Measurements from ENCODE around the gene SSBP2. TPM values are rescaled to one million over a fixed set of nuclear protein-coding genes. Genes with fewer than 3 reads are reported as not detected.

SSBP2 gene
- total RNA-seq, 2 experiments from 2014 or later: 13.1 to 21.5 TPM

GRCh38 chr5:81762401-81762800 lies 11.5 kb upstream of the SSBP2 start:
- Mint-ChIP-seq H3K27ac (no peak overlapping the region), H3K27me3 (peaks cover 9% of the 10 kb centered on the region), H3K36me3 (no peaks in the 10 kb centered on the region), H3K4me3 (no peak overlapping the region), H3K9me3 (ENCODE audit: low read depth) (no peaks in the 10 kb centered on the region), H3K4me1 (peaks cover 11% of the 10 kb centered on the region)
- no peak for ATAC-seq
- no peak for DNase-seq
- CTCF ChIA-PET: no interaction called here

DNA sequence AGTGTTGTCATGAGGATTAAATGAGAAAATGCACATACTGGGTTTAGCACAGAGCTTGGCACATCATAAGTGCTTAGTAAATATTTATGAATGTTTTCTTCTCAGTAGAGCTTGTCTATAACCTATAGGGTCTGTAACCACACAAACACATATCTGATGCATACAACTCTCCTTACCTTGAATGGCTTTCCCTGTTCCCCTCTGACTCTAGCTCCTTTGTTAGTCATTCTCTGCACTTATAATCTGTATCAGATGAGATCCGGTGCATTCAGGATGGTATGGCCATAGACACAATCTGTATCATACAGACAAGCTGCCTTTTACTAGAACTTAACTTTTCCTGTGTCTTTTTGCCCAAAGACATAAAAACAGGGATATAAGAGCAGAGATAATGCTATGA lies 11.1 kb upstream of the SSBP2 start:
- Mint-ChIP-seq H3K27ac (no peak overlapping the region), H3K4me1 (peaks cover 11% of the 10 kb centered on the region), H3K36me3 (no peaks in the 10 kb centered on the region), H3K4me3 (no peak overlapping the region), H3K9me3 (ENCODE audit: low read depth) (no peaks in the 10 kb centered on the region), H3K27me3 (peaks cover 9% of the 10 kb centered on the region)
- CTCF ChIA-PET: no interaction called here
- DNase-seq (no peak), ATAC-seq (no peak)

DNA sequence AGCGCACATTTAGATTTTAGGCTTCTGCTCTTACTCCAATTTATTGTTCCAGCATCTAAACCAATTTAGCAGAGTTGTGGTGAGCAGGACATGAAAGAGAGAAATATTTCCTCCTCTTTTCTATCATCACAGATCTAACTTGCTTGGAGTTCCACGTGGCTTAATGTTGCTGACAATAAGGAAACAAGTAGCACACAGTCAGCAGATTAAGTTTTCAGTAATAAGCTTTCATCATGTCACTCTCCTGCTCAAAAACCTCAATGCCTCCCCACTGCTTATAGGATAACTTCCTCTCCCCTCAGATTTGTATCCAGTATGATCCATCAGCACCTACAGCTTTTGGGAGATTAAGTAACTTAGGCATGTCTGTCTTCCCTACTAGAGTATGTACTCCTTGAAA lies 10.4 kb upstream of the SSBP2 start:
- ATAC-seq (no peak), DNase-seq (no peak)
- no peaks in the 10 kb centered on the region for H3K36me3 Mint-ChIP-seq
- CTCF ChIA-PET: no interaction called here
- H3K27ac Mint-ChIP-seq: no peak overlapping the region
- H3K9me3 Mint-ChIP-seq (ENCODE audit: low read depth): no peaks in the 10 kb centered on the region
- peaks cover 9% of the 10 kb centered on the region for H3K27me3 Mint-ChIP-seq
- no peak overlapping the region for H3K4me3 Mint-ChIP-seq
- peaks cover 11% of the 10 kb centered on the region for H3K4me1 Mint-ChIP-seq

GRCh38 chr5:81760521-81760920 lies 9.6 kb upstream of the SSBP2 start:
- Mint-ChIP-seq H3K36me3 (no peaks in the 10 kb centered on the region), H3K9me3 (ENCODE audit: low read depth) (no peaks in the 10 kb centered on the region), H3K27me3 (peaks cover 9% of the 10 kb centered on the region), H3K4me1 (peaks cover 11% of the 10 kb centered on the region), H3K27ac (no peak overlapping the region), H3K4me3 (no peak overlapping the region)
- CTCF ChIA-PET: no interaction called here
- DNase-seq: no peak
- ATAC-seq: no peak

- no peak for ATAC-seq
- no peaks in the 10 kb centered on the region for H3K9me3 Mint-ChIP-seq (ENCODE audit: low read depth)
- H3K36me3 Mint-ChIP-seq: no peaks in the 10 kb centered on the region
- peaks cover 11% of the 10 kb centered on the region for H3K27me3 Mint-ChIP-seq
- CTCF ChIA-PET: interaction anchor here (0.8 kb wide), 1 partner anchor 9 kb away, joined by 3 read pairs; no protein-coding TSS in a partner anchor
- H3K27ac Mint-ChIP-seq: no peak overlapping the region
- no peak for DNase-seq
- H3K4me3 Mint-ChIP-seq: no peak overlapping the region
- H3K4me1 Mint-ChIP-seq: peaks cover 11% of the 10 kb centered on the region
Observed at GRCh38 chr5:81759632-81760005, 8.7 kb upstream of the SSBP2 start.

DNA sequence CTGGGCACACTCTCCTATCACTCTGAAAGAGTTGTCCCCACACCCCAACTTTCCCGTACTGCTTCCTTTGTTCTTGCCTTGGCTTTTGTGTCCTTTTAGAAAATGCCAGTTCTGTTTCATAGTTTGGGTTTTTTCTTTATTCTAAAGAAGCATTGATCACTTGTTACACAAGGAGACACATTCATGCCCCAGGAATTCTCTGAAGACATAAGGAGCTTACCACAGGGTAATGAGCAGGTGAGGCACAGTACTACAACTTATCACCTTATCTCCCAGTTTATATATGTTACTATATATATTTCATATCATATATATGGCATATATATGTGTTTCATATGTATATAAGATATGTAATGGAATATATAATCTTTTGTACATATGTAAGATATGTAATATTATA lies 6.5 kb upstream of the SSBP2 start:
- ATAC-seq: no peak
- H3K27ac Mint-ChIP-seq: no peak overlapping the region
- H3K27me3 Mint-ChIP-seq: peaks cover 21% of the 10 kb centered on the region
- no peak for DNase-seq
- peaks cover 12% of the 10 kb centered on the region for H3K4me1 Mint-ChIP-seq
- no peaks in the 10 kb centered on the region for H3K9me3 Mint-ChIP-seq (ENCODE audit: low read depth)
- no peak overlapping the region for H3K4me3 Mint-ChIP-seq
- CTCF ChIA-PET: no interaction called here
- H3K36me3 Mint-ChIP-seq: no peaks in the 10 kb centered on the region

GRCh38 chr5:81756016-81756415 lies 5.1 kb upstream of the SSBP2 start:
- ATAC-seq (no peak), DNase-seq (no peak)
- no peak overlapping the region for H3K27ac Mint-ChIP-seq
- peaks cover 17% of the 10 kb centered on the region for H3K4me1 Mint-ChIP-seq
- H3K27me3 Mint-ChIP-seq: peaks cover 16% of the 10 kb centered on the region
- H3K36me3 Mint-ChIP-seq: no peaks in the 10 kb centered on the region
- no peak overlapping the region for H3K4me3 Mint-ChIP-seq
- H3K9me3 Mint-ChIP-seq (ENCODE audit: low read depth): no peaks in the 10 kb centered on the region
- CTCF ChIA-PET: interaction anchor here (0.6 kb wide), 1 partner anchor 292 kb away, joined by 3 read pairs; no protein-coding TSS in a partner anchor

- no peak for ATAC-seq
- Mint-ChIP-seq H3K27ac (no peak overlapping the region), H3K4me3 (no peak overlapping the region), H3K36me3 (no peaks in the 10 kb centered on the region), H3K9me3 (ENCODE audit: low read depth) (no peaks in the 10 kb centered on the region), H3K27me3 (peaks cover 14% of the 10 kb centered on the region), H3K4me1 (peaks cover 17% of the 10 kb centered on the region)
- no peak for DNase-seq
- CTCF ChIA-PET: no interaction called here
Observed at GRCh38 chr5:81755320-81755719, 4.4 kb upstream of the SSBP2 start.

- peaks cover 15% of the 10 kb centered on the region for H3K27me3 Mint-ChIP-seq
- no peak for ATAC-seq
- DNase-seq: no peak
- no peak overlapping the region for H3K27ac Mint-ChIP-seq
- H3K36me3 Mint-ChIP-seq: no peaks in the 10 kb centered on the region
- no peak overlapping the region for H3K4me3 Mint-ChIP-seq
- no peaks in the 10 kb centered on the region for H3K9me3 Mint-ChIP-seq (ENCODE audit: low read depth)
- H3K4me1 Mint-ChIP-seq: peaks cover 16% of the 10 kb centered on the region
- CTCF ChIA-PET: interaction anchor here (1.5 kb wide), 1 partner anchor 97 kb away, joined by 6 read pairs; no protein-coding TSS in a partner anchor
Observed at GRCh38 chr5:81754621-81755020, 3.7 kb upstream of the SSBP2 start.

- Mint-ChIP-seq H3K4me1 (peaks cover 17% of the 10 kb centered on the region), H3K4me3 (peak overlapping the region; percentile 19), H3K27ac (no peak overlapping the region), H3K9me3 (ENCODE audit: low read depth) (no peaks in the 10 kb centered on the region), H3K36me3 (no peaks in the 10 kb centered on the region), H3K27me3 (peaks cover 26% of the 10 kb centered on the region)
- DNase-seq (no peak), ATAC-seq (no peak)
- CTCF ChIA-PET: interaction anchor here (1.5 kb wide), 1 partner anchor 98 kb away, joined by 6 read pairs; no protein-coding TSS in a partner anchor
Observed at GRCh38 chr5:81753429-81753828, 2.5 kb upstream of the SSBP2 start.

DNA sequence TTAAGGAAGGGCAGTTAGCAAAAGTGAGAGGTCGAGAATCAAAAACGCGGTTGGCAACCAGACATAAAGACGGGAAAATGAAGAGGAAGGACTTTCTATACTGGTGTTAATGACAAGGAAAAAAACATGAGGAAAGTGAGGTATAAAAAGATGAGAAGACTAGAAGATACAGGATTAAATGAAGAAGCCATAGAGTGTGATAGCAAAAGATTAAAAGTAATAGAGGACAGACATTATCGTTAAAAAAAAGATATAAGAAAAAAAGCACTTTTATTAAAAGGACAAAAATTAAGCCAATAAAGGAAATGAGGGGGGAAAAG lies 1.7 kb upstream of the SSBP2 start:
- no peak for ATAC-seq
- Mint-ChIP-seq H3K4me1 (peaks cover 20% of the 10 kb centered on the region), H3K4me3 (peak overlapping the region; percentile 88), H3K9me3 (ENCODE audit: low read depth) (no peaks in the 10 kb centered on the region), H3K27ac (no peak overlapping the region), H3K36me3 (no peaks in the 10 kb centered on the region), H3K27me3 (peaks cover 27% of the 10 kb centered on the region)
- no peak for DNase-seq
- CTCF ChIA-PET: interaction anchor here (2.7 kb wide), 1 partner anchor 413 kb away, joined by 7 read pairs; no protein-coding TSS in a partner anchor

- ATAC-seq (no peak), DNase-seq (no peak)
- peak overlapping the region; percentile 84 for H3K27ac Mint-ChIP-seq
- CTCF ChIA-PET: interaction anchor here (1.4 to 2.7 kb wide), 5 partner anchors 87 to 414 kb away, joined by 6 to 24 read pairs (median 7); no protein-coding TSS in a partner anchor
- H3K27me3 Mint-ChIP-seq: peaks cover 27% of the 10 kb centered on the region
- H3K36me3 Mint-ChIP-seq: no peaks in the 10 kb centered on the region
- H3K4me3 Mint-ChIP-seq: peak overlapping the region; percentile 88
- H3K4me1 Mint-ChIP-seq: peaks cover 20% of the 10 kb centered on the region
- H3K9me3 Mint-ChIP-seq (ENCODE audit: low read depth): no peaks in the 10 kb centered on the region
Observed at GRCh38 chr5:81751836-81752643, 1.1 kb upstream of the SSBP2 start.

DNA sequence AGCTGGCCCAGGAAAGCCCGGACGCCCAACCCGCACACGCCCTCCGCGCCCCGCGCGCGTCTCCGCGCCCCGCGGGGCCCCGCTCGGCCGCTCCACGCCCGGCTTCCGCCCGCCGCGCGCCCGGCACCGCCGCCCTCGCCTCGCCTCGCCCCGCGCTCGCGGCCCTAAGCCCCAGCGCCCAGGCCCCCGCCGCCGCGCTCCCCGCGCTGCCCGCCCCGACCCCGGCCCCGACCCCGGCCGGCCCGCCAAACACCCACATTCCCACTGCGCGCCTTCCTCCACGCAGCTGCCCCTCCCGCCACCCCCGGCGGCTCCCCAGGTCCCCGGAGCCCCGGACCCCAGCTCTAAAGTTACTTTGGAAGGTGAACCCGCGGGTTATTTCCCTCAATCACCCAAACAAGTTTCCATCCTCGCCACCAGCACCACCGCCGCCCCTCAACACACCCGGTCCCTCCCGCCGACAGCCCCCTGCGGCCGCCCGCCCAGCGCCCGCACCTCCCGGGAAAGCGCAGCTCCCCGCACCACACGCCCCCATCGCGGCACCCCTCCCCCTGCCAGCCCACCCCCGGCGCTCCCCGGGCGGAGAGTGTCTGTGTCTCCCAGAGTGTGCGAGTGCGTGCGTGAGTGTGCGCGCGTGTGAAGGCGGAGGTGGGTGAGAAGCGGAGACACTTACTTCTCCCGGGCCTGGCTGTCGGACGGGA lies 439 bp downstream of the SSBP2 start:
- DNase-seq (peak; percentile 41), ATAC-seq (peak; percentile 25)
- Mint-ChIP-seq H3K27me3 (peaks cover 34% of the 10 kb centered on the region), H3K27ac (peak overlapping the region; percentile 84), H3K4me1 (peaks cover 25% of the 10 kb centered on the region), H3K9me3 (ENCODE audit: low read depth) (no peaks in the 10 kb centered on the region), H3K4me3 (peak overlapping the region; percentile 88), H3K36me3 (no peaks in the 10 kb centered on the region)
- CTCF ChIA-PET: interaction anchor here (0.9 to 2.7 kb wide), 8 partner anchors 28 to 415 kb away, joined by 3 to 24 read pairs (median 7); no protein-coding TSS in a partner anchor
